ENCODE data around the gene RND1. TPM values are rescaled to one million over a fixed set of nuclear protein-coding genes. Genes with fewer than 3 reads are reported as not detected.

The RND1 gene
- total and polyA plus RNA-seq, 2 of the 13 experiments (the other 11 are each of a cell fraction or from before 2014, with no cell fraction given), result 1.8 to 1.9 TPM

DNA sequence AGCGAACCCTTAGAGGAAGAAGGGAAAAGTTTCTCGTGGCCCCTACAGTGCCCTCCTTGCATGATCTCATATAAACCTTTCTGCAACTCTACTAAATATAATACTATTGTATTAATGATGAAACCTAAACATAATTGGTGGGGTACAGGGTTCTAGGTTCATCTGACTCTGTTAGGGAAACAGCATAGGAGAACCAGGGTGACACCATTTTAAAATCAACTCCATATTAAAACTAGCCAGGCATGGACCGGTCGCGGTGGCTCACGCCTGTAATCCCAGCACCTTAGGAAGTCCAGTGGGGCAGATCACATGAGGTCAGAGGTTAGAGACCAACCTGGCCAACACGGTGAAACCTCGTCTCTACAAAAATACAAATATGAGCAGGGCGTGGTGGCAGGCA is 15.0 kb upstream of the RND1 start (continued):
- TF ChIP-seq, protein P1, sequence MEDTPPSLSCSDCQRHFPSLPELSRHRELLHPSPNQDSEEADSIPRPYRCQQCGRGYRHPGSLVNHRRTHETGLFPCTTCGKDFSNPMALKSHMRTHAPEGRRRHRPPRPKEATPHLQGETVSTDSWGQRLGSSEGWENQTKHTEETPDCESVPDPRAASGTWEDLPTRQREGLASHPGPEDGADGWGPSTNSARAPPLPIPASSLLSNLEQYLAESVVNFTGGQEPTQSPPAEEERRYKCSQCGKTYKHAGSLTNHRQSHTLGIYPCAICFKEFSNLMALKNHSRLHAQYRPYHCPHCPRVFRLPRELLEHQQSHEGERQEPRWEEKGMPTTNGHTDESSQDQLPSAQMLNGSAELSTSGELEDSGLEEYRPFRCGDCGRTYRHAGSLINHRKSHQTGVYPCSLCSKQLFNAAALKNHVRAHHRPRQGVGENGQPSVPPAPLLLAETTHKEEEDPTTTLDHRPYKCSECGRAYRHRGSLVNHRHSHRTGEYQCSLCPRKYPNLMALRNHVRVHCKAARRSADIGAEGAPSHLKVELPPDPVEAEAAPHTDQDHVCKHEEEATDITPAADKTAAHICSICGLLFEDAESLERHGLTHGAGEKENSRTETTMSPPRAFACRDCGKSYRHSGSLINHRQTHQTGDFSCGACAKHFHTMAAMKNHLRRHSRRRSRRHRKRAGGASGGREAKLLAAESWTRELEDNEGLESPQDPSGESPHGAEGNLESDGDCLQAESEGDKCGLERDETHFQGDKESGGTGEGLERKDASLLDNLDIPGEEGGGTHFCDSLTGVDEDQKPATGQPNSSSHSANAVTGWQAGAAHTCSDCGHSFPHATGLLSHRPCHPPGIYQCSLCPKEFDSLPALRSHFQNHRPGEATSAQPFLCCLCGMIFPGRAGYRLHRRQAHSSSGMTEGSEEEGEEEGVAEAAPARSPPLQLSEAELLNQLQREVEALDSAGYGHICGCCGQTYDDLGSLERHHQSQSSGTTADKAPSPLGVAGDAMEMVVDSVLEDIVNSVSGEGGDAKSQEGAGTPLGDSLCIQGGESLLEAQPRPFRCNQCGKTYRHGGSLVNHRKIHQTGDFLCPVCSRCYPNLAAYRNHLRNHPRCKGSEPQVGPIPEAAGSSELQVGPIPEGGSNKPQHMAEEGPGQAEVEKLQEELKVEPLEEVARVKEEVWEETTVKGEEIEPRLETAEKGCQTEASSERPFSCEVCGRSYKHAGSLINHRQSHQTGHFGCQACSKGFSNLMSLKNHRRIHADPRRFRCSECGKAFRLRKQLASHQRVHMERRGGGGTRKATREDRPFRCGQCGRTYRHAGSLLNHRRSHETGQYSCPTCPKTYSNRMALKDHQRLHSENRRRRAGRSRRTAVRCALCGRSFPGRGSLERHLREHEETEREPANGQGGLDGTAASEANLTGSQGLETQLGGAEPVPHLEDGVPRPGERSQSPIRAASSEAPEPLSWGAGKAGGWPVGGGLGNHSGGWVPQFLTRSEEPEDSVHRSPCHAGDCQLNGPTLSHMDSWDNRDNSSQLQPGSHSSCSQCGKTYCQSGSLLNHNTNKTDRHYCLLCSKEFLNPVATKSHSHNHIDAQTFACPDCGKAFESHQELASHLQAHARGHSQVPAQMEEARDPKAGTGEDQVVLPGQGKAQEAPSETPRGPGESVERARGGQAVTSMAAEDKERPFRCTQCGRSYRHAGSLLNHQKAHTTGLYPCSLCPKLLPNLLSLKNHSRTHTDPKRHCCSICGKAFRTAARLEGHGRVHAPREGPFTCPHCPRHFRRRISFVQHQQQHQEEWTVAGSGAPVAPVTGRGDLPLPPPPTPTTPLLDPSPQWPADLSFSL (CRISPR knock-in tag; IDR thresholded peaks at IDR 0.05), result no peak
- TF ChIP-seq ARNTL (CRISPR knock-in tag; IDR thresholded peaks at IDR 0.05) (no peak), FOXM1 (CRISPR knock-in tag; IDR thresholded peaks at IDR 0.05) (no peak), TEAD2 (CRISPR knock-in tag; IDR thresholded peaks at IDR 0.05) (no peak), MLLT10 (CRISPR knock-in tag; IDR thresholded peaks at IDR 0.05) (no peak), ZNF589 (CRISPR knock-in tag; conservative IDR thresholded peaks at IDR 0.05) (no peak)
- TF ChIP-seq, protein P2, sequence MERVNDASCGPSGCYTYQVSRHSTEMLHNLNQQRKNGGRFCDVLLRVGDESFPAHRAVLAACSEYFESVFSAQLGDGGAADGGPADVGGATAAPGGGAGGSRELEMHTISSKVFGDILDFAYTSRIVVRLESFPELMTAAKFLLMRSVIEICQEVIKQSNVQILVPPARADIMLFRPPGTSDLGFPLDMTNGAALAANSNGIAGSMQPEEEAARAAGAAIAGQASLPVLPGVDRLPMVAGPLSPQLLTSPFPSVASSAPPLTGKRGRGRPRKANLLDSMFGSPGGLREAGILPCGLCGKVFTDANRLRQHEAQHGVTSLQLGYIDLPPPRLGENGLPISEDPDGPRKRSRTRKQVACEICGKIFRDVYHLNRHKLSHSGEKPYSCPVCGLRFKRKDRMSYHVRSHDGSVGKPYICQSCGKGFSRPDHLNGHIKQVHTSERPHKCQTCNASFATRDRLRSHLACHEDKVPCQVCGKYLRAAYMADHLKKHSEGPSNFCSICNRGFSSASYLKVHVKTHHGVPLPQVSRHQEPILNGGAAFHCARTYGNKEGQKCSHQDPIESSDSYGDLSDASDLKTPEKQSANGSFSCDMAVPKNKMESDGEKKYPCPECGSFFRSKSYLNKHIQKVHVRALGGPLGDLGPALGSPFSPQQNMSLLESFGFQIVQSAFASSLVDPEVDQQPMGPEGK (CRISPR knock-in tag; IDR thresholded peaks at IDR 0.05), result no peak
- TF ChIP-seq, protein P3, sequence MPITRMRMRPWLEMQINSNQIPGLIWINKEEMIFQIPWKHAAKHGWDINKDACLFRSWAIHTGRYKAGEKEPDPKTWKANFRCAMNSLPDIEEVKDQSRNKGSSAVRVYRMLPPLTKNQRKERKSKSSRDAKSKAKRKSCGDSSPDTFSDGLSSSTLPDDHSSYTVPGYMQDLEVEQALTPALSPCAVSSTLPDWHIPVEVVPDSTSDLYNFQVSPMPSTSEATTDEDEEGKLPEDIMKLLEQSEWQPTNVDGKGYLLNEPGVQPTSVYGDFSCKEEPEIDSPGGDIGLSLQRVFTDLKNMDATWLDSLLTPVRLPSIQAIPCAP (CRISPR knock-in tag; IDR thresholded peaks at IDR 0.05; ENCODE audit: low read depth), result no peak

Data from HepG2 (cell line).